Ishikawa (cell line): Measurements from ENCODE around the gene TBCEL.

Experiments used
- CREB1 ChIP-seq: IDR thresholded peaks from 2 replicates; pipeline ENCODE4 v1.6.1; 2012; ENCODE audit warnings: low read depth
- EP300 ChIP-seq: IDR thresholded peaks from 2 replicates; pipeline ENCODE4 v1.6.1; 2012; ENCODE audit warnings: borderline replicate concordance
- FOXM1 ChIP-seq: IDR thresholded peaks from 2 replicates; pipeline ENCODE4 v1.6.1; 2012; ENCODE audit warnings: low read depth, borderline replicate concordance
- RAD21 ChIP-seq: IDR thresholded peaks from 2 replicates; pipeline ENCODE4 v1.6.1; 2012; ENCODE audit warnings: low read depth
- TAF1 ChIP-seq: IDR thresholded peaks from 2 replicates; pipeline ENCODE4 v1.6.1; 2012; ENCODE audit warnings: low read depth, mild to moderate bottlenecking
- YY1 ChIP-seq: IDR thresholded peaks from 2 replicates; pipeline ENCODE4 v1.6.1; 2012; ENCODE audit warnings: low read depth
- TF ChIP-seq, protein P1 (sequence below): IDR thresholded peaks from 2 replicates; pipeline ENCODE4 v1.6.1; 2012; ENCODE audit warnings: low read depth, mild to moderate bottlenecking
- TF ChIP-seq, protein P2 (sequence below): IDR thresholded peaks from 2 replicates; pipeline ENCODE4 v1.6.1; 2012
- TF ChIP-seq, protein P3 (sequence below): IDR thresholded peaks from 2 replicates; pipeline ENCODE4 v1.6.1; 2012

DNA sequence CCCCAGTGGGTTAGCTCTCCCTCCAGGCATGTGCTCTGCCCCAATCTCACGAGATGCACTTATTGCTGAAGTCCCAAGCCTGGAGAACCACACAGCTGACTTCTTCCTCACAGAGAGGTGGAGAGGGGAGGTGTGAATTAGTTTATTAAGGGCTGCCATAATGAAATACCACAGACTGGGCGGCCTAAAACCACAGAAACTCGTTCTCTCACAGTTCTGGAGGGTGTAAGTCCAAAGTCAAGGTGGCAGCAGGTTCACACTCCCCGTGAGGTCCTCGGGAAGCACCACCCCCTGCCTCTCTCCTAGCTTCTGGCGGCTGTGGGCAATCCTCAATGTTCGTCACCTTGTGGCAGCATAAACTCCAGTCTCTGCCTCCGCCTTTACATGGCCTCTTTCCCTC is 116.5 kb downstream of the TBCEL start:
- no peak for TF ChIP-seq RAD21
- TF ChIP-seq FOXM1, result no peak
- TF ChIP-seq, protein P1, sequence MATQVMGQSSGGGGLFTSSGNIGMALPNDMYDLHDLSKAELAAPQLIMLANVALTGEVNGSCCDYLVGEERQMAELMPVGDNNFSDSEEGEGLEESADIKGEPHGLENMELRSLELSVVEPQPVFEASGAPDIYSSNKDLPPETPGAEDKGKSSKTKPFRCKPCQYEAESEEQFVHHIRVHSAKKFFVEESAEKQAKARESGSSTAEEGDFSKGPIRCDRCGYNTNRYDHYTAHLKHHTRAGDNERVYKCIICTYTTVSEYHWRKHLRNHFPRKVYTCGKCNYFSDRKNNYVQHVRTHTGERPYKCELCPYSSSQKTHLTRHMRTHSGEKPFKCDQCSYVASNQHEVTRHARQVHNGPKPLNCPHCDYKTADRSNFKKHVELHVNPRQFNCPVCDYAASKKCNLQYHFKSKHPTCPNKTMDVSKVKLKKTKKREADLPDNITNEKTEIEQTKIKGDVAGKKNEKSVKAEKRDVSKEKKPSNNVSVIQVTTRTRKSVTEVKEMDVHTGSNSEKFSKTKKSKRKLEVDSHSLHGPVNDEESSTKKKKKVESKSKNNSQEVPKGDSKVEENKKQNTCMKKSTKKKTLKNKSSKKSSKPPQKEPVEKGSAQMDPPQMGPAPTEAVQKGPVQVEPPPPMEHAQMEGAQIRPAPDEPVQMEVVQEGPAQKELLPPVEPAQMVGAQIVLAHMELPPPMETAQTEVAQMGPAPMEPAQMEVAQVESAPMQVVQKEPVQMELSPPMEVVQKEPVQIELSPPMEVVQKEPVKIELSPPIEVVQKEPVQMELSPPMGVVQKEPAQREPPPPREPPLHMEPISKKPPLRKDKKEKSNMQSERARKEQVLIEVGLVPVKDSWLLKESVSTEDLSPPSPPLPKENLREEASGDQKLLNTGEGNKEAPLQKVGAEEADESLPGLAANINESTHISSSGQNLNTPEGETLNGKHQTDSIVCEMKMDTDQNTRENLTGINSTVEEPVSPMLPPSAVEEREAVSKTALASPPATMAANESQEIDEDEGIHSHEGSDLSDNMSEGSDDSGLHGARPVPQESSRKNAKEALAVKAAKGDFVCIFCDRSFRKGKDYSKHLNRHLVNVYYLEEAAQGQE, result no peak
- no peak for TF ChIP-seq EP300
- TF ChIP-seq, protein P2, sequence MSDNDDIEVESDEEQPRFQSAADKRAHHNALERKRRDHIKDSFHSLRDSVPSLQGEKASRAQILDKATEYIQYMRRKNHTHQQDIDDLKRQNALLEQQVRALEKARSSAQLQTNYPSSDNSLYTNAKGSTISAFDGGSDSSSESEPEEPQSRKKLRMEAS, result no peak
- TF ChIP-seq TAF1, result no peak
- TF ChIP-seq, protein P3, sequence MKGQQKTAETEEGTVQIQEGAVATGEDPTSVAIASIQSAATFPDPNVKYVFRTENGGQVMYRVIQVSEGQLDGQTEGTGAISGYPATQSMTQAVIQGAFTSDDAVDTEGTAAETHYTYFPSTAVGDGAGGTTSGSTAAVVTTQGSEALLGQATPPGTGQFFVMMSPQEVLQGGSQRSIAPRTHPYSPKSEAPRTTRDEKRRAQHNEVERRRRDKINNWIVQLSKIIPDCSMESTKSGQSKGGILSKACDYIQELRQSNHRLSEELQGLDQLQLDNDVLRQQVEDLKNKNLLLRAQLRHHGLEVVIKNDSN, result no peak
- TF ChIP-seq CREB1, result no peak
- no peak for TF ChIP-seq YY1
